A673 (cell line): ENCODE results near the gene INSYN1. TPM values are rescaled to one million over a fixed set of nuclear protein-coding genes. Genes with fewer than 3 reads are reported as not detected.

Experiments used
- BruUV-seq: library from RNA; stranded (reverse); fragments of 400-500 nt; replicated peaks from 2 replicates; lab custom pipeline; 2021; lab: Mats Ljungman, UMichigan
- CTCF ChIA-PET: fragments of 300-600 bp; sonication (Branson Sonifier 250); formaldehyde crosslinking; loops from one replicate; lab custom pipeline; 2022; ENCODE audit warnings: antibody characterized with exemption; lab: Charles Lee
- POLR2A ChIA-PET: fragments of 300-600 bp; sonication (Branson Sonifier 250); formaldehyde crosslinking; loops from one replicate; lab custom pipeline; 2022; ENCODE audit warnings: antibody characterized with exemption; ENCODE audit not compliant: low non-redundant PET; lab: Charles Lee
- DNase-seq: peaks from one replicate; pipeline ENCODE4 v3.0.0-alpha.2; 2015; ENCODE audit warnings: low spot score
- H3K27ac ChIP-seq: fragments of 200-600 bp; sonication (generic); 2 replicates; pipeline ENCODE4 v1.5.1; 2016; ENCODE audit warnings: mixed run types, low read depth, mild to moderate bottlenecking, mixed read lengths, antibody characterized with exemption, low read length; ENCODE audit not compliant: poor library complexity, severe bottlenecking
- H3K27me3 ChIP-seq: fragments of 200-600 bp; sonication (generic); replicated peaks from 2 replicates; pipeline ENCODE4 v1.6.1; 2017; ENCODE audit warnings: mixed run types, low read depth, mild to moderate bottlenecking, mixed read lengths, antibody characterized with exemption, low read length; ENCODE audit not compliant: insufficient read depth, poor library complexity
- H3K36me3 ChIP-seq: fragments of 200-600 bp; sonication (generic); 2 replicates; pipeline ENCODE4 v1.6.1; 2016; ENCODE audit warnings: mixed run types, mild to moderate bottlenecking, mixed read lengths, antibody characterized with exemption, low read length; ENCODE audit not compliant: insufficient read depth, poor library complexity, severe bottlenecking
- H3K4me1 ChIP-seq: fragments of 200-600 bp; sonication (generic); 2 replicates; pipeline ENCODE4 v1.6.1; 2017; ENCODE audit warnings: mixed run types, mild to moderate bottlenecking, mixed read lengths, antibody characterized with exemption, low read length; ENCODE audit not compliant: insufficient read depth, poor library complexity, severe bottlenecking
- H3K4me3 ChIP-seq: fragments of 200-600 bp; sonication (generic); 2 replicates; pipeline ENCODE4 v1.5.1; 2016; ENCODE audit warnings: low read depth, mixed run types, mild to moderate bottlenecking, mixed read lengths, low read length; ENCODE audit not compliant: poor library complexity, severe bottlenecking
- H3K9me3 ChIP-seq: fragments of 200-600 bp; sonication (generic); 2 replicates; pipeline ENCODE4 v1.6.1; 2016; ENCODE audit warnings: mixed run types, low read depth, mild to moderate bottlenecking, mixed read lengths, antibody characterized with exemption, low read length; ENCODE audit not compliant: poor library complexity, severe bottlenecking
- EZH2 ChIP-seq: fragments of 200-600 bp; sonication (generic); IDR thresholded peaks from 2 replicates; pipeline ENCODE4 v1.6.1; 2017; ENCODE audit warnings: borderline replicate concordance, low read depth, mild to moderate bottlenecking, mixed read lengths, antibody characterized with exemption, low read length; ENCODE audit not compliant: poor library complexity, severe bottlenecking
- intact Hi-C: fragments of 100-400 bp; cut with micrococcal nuclease; formaldehyde crosslinking; loops from one replicate; pipeline ENCODE4 v1.10.0; 2022; ENCODE audit not compliant: unreplicated experiment
- total RNA-seq: library from RNA; stranded (reverse); gene quantifications from 2 replicates; pipeline ENCODE4 v1.2.3, GENCODE V29; 2021
- TF ChIP-seq, protein P1 (sequence below): fragments of 300-800, 200-600 bp; sonication (generic); conservative IDR thresholded peaks from 2 replicates; pipeline ENCODE4 v1.5.1; 2017; ENCODE audit warnings: low read depth, mild to moderate bottlenecking, antibody characterized with exemption, low read length, moderate library complexity, mixed read lengths

INSYN1 gene
- total RNA-seq, 1 experiment from 2014 or later: 0.54 TPM

DNA sequence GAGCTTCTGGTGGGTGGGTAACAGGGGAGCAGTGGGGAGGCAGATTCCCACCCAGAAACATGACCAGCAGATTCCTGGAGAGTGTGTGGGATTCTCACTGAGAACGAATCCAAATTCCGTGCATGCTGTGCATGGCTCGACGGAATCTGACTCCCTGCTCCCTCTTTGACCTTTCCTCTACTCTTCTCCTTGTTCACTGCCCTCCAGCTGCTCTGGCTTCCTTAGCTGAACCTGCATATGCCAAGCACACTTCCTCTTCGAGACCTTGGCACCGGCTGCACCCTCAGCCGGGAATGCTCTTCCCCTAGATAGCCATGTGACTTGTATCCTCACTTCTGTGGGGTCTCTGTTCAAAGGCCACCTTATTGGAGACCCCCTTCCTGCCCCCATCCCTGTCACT is 6.3 kb downstream of the INSYN1 start:
- no TSS peak for BruUV-seq
- no peak for TF ChIP-seq EZH2
- TF ChIP-seq, protein P1, sequence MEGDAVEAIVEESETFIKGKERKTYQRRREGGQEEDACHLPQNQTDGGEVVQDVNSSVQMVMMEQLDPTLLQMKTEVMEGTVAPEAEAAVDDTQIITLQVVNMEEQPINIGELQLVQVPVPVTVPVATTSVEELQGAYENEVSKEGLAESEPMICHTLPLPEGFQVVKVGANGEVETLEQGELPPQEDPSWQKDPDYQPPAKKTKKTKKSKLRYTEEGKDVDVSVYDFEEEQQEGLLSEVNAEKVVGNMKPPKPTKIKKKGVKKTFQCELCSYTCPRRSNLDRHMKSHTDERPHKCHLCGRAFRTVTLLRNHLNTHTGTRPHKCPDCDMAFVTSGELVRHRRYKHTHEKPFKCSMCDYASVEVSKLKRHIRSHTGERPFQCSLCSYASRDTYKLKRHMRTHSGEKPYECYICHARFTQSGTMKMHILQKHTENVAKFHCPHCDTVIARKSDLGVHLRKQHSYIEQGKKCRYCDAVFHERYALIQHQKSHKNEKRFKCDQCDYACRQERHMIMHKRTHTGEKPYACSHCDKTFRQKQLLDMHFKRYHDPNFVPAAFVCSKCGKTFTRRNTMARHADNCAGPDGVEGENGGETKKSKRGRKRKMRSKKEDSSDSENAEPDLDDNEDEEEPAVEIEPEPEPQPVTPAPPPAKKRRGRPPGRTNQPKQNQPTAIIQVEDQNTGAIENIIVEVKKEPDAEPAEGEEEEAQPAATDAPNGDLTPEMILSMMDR: no peak
- ChIA-PET CTCF (no interaction called here), POLR2A (no interaction called here)
- Histone ChIP-seq H3K9me3 (no peaks in the 10 kb centered on the region), H3K27ac (no peak overlapping the region), H3K36me3 (no peaks in the 10 kb centered on the region), H3K4me3 (no peak overlapping the region), H3K27me3 (no peaks in the 10 kb centered on the region), H3K4me1 (no peaks in the 10 kb centered on the region)
- intact Hi-C loops: no loop called here
- no peak for DNase-seq

DNA sequence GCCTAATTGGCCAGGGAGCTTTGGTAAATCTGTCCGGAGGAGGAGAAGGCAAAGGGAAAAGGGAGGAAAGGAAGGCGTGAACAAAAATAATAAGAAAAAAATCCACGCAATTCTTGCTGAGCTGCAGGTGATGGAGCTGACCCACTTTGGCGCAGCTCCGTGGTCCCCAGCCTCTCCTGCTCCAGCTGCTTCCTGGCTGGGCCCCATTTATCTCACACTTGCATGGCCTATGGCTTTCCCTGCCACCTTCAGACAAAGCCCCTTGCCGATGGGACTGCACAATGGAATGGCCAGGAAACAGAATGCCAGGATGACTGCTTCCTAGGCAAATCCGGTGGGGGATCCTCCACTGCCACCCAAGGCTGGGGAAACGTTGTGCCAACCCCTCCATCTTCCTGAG is 6.9 kb downstream of the INSYN1 start:
- CTCF ChIA-PET: no interaction called here

DNA sequence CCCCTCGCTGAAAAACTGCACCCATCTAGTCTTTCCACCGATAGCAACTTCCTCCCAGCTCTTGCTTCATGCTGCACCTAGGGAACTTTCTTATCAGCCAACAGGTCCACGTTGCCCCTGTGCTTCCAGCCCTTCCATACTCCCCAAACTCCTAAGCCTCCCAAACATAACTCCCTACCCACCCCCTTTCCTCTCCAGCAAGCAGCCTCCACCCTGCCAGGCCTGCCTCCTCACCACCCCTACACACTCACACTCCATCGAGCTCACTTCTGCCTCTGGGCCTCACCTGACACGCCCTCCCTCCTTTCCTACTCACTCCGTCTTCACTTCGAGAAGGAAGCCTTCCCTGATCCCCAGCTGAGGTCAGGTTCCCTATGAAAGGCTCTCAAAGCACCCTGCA is 8.1 kb downstream of the INSYN1 start:
- Histone ChIP-seq H3K4me1 (no peaks in the 10 kb centered on the region), H3K27ac (no peak overlapping the region), H3K4me3 (no peak overlapping the region), H3K36me3 (no peaks in the 10 kb centered on the region), H3K27me3 (no peaks in the 10 kb centered on the region), H3K9me3 (no peaks in the 10 kb centered on the region)
- intact Hi-C loops: no loop called here
- ChIA-PET POLR2A (no interaction called here), CTCF (no interaction called here)
- BruUV-seq: no TSS peak
- TF ChIP-seq, protein P1: no peak
- TF ChIP-seq EZH2: no peak
- DNase-seq: no peak

More for the DNA sequence above, 6.9 kb downstream of the INSYN1 start:
- no TSS peak for BruUV-seq
- POLR2A ChIA-PET: no interaction called here
- Histone ChIP-seq H3K4me1 (no peaks in the 10 kb centered on the region), H3K27ac (no peak overlapping the region), H3K9me3 (no peaks in the 10 kb centered on the region), H3K36me3 (no peaks in the 10 kb centered on the region), H3K27me3 (no peaks in the 10 kb centered on the region), H3K4me3 (no peak overlapping the region)
- TF ChIP-seq EZH2: no peak
- TF ChIP-seq, protein P1: no peak
- intact Hi-C loops: no loop called here
- DNase-seq: no peak
